Hematopoietic multipotent progenitor cell treated with erythropoietin and hydrocortisone succinate and interleukin-3 and kit ligand, for 8 days (in vitro differentiated cells): ENCODE results near the gene KLF6.

ENCODE experiments used
- DNase-seq: peaks from one replicate; pipeline ENCODE4 v3.0.0-alpha.2; 2015

KLF6 gene

DNA sequence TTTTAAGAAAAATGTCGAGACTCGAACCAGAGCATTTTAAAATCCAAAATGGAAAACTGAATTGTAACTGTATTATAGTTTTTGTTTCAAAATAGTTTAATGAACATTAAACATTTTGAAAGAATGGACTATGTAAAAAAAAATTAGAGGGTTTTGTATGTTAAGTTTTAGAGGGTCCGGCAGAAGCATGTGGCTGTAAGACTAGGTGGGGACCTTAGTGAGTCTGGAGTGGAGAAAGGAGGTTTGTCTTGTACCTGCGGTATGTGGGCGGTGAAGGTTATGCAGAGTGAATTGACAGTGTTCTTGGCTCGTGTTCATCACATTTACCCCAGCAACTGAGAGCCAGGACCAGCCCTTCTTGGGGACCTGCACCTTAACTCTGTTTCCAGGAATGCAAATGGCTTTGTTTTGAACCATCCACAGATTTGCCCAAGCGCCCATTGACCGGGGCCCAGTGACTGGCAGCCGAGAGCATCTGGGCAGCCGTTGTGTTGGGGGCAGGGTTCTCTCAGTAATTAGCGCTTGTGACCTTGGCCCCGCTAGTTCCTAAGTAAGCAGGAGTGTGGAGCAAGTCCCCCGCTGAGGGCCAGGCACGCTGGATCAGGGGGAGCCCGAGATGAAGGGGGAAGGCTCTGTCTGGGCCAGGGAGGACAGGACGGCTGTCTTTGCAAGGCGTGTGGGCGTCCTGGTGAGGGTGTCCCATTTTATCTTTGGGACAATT, 1.4 kb upstream of the KLF6 start:
- peak; percentile 23 for DNase-seq

DNA sequence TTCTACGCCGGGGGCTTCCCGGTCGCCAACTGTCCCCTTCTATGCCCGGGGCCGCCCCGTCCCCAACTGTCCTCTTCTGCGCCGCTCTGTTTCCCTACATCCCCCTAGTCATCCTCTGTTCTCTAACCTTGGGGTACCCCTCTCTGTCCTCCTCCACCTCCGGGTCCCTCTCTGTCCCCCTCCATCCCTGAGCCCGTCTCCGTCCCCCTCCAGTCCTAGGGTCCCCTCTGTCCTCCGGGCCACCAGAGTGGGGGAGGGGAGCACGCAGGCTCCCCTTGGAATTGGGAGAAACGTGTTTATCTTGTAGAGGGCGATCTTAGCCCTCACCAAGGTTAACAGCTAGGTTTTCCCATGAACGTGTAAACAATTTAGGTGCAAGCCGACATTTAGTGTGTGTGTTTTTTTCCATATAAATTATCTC, 852 bp upstream of the KLF6 start:
- peak; percentile 61 for DNase-seq

DNA sequence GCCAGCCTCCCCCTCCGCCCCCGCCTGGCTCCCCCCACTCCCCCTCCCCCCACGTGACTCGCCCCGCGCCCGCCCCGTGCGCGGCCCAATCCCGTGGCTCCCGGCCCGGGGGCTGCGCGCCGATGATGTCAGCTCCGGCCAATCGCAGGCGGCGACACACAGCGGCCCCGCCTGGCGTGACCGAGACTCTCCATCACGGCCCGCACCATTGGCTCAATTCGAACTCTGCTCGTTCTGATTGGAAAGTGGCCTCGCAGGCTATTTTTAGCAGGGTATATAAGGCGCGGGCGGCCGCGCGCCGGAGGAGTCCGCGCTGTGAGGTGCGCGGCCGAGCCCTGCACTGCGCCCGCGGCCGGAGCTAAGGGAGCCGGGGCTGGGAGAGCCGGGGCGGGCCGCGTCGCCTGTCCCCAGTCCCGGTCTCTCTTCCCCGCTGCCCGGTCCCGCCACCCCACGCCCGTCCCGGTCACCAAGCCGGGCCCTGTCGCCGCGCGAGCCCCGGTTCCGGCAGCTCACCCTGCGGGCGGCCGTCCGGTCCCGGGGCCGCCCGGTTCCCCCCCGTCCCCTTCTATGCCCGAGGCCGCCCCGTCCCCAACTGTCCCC, 342 bp upstream of the KLF6 start:
- peak; percentile 98 for DNase-seq

DNA sequence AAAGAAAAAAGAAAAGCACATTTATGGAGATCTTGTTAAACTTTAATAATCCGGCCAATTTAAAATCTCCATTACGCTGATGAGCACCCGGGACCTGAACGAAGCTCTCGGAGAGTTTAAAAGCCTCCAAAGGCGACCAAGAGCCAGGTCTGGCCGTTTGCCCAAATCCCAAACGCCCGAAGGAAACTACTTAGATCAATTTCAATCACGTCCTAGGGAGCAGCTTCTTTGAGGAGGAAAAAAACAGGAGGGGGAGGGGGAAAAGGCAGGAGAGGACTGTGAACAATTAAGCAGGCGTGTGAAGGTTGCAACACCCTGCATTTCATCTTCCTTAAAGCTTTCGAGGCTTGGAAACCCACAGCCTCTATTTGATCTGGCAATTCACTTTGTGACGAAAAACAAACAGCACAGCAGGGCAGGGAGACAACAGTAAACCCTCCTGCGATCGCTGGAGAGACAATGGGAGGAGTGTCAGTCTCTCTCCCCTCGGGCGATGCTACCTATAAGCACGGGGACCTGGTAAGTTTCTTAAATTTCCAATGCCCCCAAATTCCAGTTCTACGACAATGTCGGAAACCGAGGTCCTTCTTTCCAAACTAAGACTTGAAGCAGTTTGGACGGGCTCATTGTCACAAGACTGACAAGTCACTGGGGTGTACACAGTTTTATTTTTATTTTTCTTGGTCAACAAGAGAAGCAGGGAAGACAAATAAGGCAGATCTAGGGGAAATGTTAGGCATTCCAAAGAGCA, 1.2 kb downstream of the KLF6 start:
- DNase-seq = peak; percentile 45

DNA sequence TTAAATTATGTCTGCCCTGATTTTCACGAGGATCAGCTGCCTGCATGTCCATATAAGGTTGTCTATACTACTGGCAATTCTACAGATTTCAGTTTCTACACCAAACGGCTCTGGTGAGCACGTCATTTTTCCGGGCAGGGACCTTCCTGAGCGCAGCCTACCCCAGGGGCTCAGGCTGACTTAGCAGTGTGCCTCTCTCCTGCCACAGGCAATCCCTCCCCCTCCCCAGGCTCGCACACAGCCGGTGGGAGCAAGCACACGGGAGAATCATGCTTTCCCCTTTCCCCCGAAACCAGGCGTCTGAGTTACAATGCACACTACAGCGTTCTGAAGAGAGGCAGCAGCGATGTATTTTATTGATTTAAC, 1.7 kb downstream of the KLF6 start:
- DNase-seq = peak; percentile 39

DNA sequence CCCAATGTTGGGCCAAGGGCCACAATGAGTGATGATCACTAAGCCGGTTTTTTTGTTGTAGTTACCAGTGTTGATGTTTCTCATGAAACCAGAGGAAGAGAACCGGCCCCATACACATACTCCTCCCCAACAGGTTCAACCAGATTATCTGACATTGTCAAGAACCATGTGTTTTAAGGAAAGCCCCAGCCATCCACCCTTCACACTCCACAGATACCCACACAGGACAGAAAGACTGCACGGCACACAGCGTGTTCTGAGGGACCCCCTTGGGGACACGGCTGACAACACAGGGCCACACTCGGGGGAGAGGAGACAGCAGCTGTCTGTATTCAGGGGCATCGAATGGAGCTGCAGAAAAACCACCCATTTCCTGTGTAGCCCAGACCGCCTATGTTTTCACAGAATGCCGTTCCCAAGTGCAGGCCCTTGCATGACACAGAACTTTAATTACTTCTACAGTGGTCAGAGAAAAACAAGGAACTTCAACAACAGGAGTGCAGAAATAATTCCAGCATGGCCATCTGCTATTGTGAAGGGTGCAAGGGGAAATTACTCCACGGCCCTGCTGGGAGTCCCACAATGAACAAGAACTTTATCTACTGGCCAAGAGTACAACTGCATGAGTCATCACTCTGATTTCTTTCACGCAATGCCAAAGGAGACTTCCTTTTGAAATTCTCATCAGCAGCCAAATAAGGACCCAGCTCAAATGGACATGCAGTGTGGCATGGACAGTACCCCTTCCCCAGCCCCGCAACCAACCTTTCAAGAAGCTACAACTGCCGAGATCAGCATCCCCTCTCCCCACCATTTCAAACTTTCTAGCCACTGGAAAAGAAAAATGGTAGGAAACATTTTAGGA, 2.3 kb downstream of the KLF6 start:
- DNase-seq = peak; percentile 80

DNA sequence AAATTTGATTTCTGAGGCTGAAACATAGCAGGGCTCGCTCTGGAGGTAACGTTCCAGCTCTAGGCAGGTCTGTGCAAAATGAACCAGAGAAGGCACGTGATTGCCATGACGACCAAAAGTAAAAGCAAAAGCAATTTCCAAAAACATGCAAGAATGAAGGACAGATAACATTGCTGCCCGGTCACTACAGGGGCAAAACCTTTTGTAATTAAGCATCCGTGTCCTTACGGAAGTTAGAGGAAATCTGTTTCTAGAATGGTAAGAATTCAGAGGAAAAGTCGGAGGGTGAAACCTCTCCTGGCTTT, 2.9 kb downstream of the KLF6 start:
- DNase-seq = no peak

DNA sequence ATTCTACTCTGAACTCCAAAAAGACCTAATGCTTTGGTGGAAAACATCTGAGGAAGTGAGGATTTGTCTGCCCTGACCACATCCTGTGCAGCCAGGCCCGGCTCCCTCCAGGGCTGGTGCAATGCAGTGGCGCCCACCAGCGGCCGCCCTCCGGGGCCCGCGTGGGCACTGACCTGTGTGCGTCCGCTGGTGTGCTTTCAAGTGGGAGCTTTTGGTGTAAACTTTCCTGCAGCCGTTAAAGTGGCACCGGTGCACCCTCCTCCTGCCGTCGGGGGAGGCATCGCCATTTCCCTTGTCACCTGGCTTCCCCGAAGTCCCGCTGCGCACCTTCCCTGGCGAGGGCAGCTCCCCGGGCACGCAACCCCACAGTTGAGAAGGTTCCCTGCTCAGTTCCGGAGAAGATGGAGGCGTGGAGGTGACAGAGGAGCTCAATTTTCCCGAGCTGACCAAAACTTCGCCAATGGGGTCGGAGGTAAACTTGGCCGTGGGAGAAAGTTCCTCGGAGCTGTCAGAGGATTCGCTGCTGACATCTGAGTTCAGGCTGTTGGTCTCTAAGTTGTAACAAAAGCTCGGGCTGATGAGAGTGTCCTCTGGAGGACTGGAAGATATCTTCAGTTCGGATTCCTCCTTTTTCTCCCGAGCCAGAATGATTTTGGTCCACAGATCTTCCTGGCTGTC, 3.4 kb downstream of the KLF6 start:
- DNase-seq = no peak

DNA sequence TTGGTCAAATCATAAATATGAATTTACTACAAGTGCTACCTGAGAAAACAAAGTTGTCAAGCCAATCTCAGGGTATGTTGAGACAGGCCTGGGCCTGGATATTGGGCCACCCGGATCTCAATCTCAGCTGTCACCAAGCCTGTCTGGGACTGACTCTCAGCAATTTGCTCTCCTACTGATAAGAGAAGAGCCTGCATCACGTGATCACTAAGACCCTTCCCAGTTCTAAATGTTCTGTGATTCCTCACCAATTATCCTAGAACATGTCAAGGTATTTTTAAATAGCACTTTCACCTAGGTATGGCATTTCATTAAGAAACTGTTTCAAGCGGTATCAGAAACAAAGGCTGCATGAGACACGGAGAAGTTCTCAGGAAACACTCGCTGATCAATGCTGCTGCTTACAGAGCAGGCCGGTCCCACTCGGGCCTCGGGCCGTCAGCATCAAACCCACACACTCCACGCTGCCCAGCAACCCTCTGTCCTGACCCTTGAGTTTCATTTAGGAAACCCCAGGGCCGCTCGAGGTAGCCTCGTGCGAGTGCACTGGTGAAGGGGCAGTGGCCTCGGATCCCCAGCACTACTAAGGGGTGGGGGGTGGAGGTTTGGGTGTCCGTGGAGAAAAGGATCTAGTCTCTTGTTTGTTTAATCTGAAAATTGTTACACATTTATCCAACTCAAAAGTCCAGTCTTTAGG, 4.1 kb downstream of the KLF6 start:
- DNase-seq = no peak

DNA sequence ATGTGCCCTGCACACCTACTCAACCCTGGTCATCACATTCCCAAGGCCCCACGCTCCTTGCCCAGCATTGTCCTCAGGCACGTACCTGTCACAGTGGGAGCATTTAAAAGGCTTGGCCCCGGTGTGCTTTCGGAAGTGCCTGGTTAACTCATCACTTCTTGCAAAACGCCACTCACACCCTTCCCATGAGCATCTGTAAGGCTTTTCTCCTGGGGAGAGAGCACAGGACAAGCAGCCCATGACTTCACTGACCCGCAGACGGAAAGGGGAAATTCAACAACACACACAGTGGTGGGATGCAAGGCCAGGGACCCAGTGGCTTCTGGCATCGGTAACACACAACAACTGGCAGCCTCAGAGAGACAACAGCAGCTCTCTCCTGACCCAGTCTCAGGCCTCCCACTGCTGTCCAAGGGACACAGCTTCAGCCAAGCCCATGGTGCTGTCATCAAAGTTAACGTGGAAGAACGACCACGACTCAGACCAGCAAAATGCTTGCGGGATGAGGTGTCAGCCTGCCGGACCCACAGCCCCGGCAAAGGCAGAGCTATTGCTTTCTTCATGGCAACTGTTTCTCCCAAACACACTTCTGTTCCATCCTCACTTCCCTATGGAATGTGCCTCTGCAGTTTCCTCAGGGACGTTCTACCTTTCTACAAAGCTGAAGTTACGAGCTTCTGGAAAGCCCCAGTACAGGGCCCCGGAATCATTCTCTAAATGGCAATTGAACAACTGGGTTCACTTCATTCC, 4.8 kb downstream of the KLF6 start:
- no peak for DNase-seq

DNA sequence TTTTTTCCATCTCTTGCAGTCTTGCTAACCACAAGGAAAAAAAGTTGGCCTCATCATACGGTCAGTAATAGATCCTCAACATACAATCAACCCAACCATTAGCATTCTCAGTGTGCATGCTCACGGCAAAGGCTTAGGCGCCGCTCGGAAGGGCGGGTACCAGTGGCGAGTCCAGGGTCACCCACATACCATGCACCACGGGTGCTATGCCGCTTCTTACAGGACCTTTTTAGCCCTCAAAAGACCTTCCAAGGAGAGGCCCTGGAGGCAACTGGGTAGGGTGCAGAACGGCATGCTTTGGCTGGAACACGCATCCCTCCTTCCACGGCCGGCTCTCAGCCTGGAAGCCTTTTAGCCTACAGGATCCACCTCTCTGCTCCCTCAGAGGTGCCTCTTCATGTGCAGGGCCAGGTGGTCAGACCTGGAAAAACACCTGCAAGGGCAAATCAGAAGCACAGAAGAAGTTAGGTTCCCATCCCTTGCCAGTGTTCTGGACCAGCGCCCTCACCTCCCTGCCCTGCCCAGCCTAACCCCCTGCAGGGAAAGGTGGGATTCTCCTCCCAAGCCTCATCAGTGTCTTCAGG, 5.8 kb downstream of the KLF6 start:
- no peak for DNase-seq

DNA sequence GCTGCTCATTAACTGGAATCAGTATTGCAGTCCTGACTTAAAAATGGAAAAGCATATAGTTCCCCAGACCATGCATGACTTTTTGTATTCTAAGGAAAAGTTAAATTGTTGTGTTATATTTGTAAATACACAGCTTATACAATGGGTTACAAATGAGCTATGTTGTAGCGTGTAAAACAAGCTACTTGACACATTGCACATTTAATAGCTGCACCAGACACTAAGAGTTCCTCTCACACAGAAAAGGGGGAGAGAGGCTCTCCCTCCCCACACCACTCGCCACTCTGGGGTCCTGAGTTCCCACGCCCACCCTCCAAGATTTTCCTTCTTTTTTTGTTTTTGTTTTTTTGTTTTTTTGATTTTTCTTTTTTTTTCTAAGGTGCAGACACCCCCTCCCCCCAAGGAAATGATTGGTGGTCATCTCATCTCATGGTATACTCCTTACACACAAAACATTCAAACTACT, 6.3 kb downstream of the KLF6 start:
- DNase-seq = no peak

DNA sequence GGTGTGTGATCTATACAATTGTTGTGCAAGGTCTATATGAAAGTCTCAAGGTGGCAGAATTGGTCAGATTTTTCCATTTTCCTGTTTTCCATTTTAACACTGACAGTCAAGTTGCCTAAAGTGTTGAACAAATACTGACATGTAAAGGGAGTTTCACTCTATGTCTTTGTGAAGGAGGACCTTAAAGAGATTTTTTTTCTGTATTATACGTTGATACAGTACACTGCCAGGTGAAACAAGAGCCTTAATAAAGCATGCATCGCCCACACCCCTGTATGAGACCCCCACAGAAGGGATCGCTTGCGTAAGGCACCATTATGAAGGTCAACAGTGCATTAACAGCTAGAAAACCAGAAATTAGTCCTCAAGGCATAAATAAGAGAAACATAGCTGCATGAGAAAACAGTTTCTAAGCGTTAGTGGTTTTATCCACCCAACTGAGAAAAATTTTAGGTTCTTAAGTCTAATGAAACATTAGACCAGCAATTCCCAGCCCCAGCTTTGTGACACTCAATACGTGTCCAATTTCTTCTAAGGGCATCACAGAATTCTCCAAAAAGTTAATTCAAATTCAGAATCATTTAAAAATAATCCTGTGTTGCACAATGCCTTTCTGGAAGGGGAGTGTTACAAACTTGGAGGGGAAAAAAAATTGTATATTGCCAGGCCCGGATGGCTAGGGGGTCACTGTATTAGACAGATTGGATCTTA, 6.9 kb downstream of the KLF6 start:
- no peak for DNase-seq

DNA sequence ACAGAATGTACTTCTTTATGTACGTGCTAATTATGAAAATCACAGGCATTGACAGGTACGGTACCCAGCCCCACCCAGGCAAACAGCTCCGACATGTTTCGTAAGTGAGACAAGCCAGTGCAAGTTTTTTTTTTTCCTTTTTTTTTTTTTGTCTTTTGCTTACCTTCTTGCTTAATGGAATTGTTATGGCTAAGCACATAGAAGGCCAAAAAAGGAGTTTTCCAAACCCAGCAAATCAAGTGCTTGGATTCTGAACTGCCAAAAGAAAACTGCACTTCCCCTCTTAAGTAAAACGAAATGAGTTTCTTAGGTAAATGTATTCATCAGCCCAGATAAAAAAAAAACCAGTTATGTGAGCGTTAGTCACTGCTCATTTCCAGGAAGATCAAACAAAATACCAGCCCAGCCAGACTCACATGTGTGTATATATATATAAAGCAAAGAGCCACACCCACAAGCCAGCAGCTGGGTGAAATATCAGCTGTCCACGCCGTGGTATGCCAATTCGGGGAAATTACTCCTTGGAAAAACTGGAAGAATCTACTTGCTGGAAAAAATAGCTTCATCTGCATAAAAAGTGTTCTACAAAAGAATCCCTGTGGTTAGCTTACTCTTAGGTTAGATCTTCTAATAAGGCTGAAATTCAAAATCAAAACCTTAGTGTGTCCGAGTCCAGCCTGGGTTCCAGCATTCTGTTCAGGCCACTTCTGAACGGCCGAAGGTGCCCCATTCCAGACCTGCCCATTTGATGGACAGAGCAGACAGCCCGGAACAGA, 8.0 kb downstream of the KLF6 start:
- peak; percentile 64 for DNase-seq

DNA sequence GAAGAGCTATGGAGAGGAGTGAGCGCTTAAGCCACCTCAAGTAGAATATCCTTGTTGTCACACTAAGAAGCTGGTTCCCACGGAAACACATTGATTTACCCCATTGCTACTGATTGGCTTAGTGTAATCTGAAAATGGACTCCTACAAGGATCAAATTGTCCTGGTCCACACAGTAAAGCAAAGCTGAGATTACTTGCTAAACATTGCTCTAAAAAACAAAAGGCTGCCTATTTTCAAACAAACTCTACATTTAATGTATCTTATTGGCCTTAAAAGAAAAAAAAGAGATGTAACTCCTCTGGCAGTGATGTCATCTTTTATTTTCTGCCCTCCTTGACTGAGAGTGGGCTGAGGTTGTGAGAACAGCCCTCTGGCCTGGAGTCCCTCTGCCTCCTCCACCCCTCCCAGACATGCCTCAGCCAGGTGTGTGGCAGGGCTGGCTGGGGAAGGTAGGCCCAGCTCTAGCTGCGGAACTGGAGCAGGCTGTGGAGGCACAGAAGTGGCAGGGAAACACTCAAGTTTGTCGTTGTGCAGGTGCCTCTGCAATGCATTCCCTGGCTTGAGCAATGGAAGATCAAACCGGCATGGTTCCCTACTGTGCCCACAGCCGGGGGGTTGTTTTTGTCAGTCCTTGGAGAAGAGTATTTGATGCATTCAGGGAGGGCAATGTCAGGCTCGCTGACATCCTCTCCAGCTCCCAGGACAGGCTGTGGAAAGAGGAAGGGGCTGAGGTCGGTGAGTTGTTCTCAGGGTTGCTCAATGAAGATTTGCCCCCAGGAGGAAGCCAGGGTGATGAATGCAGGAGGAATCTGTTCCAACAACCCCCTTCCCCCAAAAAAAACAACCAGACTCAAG, 9.1 kb downstream of the KLF6 start:
- DNase-seq = no peak

DNA sequence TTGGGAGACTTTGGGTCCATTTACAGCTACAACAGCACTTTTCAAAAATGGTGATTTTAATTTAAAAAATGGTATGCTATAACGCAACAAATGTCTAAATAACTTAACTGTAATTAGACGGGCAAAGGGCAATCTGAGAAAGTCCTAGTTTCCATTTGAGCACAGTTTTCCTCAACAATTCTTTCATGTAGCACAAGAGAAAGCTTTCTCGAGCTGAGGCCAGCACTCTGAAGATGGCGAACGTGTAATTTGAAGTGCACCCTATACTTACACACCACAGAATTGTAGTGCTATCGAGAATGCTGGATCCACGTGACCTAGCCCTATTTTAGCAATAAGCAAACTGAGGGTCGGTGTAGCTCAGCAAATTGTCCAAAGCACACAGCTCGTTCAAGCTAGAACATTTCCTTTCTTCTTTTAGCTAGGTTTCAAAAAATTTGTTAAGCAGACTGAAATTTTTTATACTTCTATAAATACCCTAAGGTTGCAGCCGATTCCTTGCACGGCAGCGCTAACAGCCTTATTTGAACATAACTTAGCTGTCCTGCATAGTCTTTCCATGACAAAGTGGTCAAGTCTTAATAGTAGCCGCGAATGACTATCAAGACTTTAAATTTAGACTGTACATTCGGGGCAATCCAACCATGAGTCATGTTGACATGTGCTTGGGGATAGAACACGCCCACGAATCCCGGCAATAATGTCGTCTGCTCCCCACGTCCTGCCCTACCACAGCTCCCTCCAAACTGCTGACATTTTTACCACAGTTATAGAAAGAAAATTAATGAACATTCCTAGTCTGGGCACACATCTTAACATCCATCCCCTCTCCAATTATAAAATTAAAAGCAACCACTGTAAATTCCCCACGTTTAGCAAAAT, 10.0 kb downstream of the KLF6 start:
- no peak for DNase-seq
